Heart left ventricle (tissue), 16 donors: ENCODE measurements around the gene SPATS2L. TPM values are rescaled to one million over a fixed set of nuclear protein-coding genes. Genes with fewer than 3 reads are reported as not detected.

Experiments
- ATAC-seq, 4 donors: fragments of 200-7000 bp; cut with Tn5 transposase; one replicate each; pipeline ENCODE4 v1.9.1; 2020 to 2022; ENCODE audit warnings: moderate library complexity in 4 of 4, mild to moderate bottlenecking in 3 of 4, moderate number of reproducible peaks in 1 of 4
- DNase-seq, 5 donors: peaks; one replicate each; pipeline ENCODE4 v3.0.0-alpha.2; 2020
- H3K27ac ChIP-seq, 12 donors: fragments of 200-600 bp; sonication (generic) in 4 of 12; one replicate each; pipeline versions ENCODE4 v1.5.0 to v1.8.0; 2016 to 2022; ENCODE audit warnings: mild to moderate bottlenecking in 2 of 12
- H3K27me3 ChIP-seq, 9 donors: fragments of 200-600 bp; sonication (generic) in 2 of 9; one replicate each; pipeline versions ENCODE4 v1.5.1 to v1.8.0; 2016 to 2022; ENCODE audit warnings: mild to moderate bottlenecking in 3 of 9
- H3K36me3 ChIP-seq, 9 donors: fragments of 200-600 bp; sonication (generic) in 2 of 9; one replicate each; pipeline versions ENCODE4 v1.5.0 to v1.8.0; 2018 to 2022; ENCODE audit warnings: mild to moderate bottlenecking in 2 of 9
- H3K4me1 ChIP-seq, 12 donors: fragments of 200-600 bp; sonication (generic) in 4 of 12; one replicate each; pipeline versions ENCODE4 v1.5.0 to v1.8.0; 2016 to 2022; ENCODE audit warnings: mild to moderate bottlenecking in 3 of 12
- H3K4me3 ChIP-seq, 12 donors: fragments of 200-600 bp; sonication (generic) in 4 of 12; one replicate each; pipeline versions ENCODE4 v1.5.0 to v1.8.0; 2017 to 2022; ENCODE audit warnings: mild to moderate bottlenecking in 9 of 12, moderate library complexity in 4 of 12
- H3K9me3 ChIP-seq, 12 donors: fragments of 200-600 bp; sonication (generic) in 4 of 12; one replicate each; pipeline versions ENCODE4 v1.5.0 to v1.8.0; 2016 to 2022; ENCODE audit warnings: mild to moderate bottlenecking in 1 of 12
- CTCF ChIP-seq, 12 donors: fragments of 200-600 bp; sonication (generic) in 4 of 12; IDR thresholded peaks; one replicate each; pipeline versions ENCODE4 v1.5.0 to v1.8.0; 2018 to 2022; ENCODE audit warnings: antibody characterized with exemption in 12 of 12, mild to moderate bottlenecking in 5 of 12
- POLR2A ChIP-seq, 2 donors: fragments of 450-650 bp; IDR thresholded peaks; one replicate each; pipeline ENCODE4 v1.6.1; 2017; ENCODE audit warnings: antibody characterized with exemption in 2 of 2, mild to moderate bottlenecking in 2 of 2, moderate library complexity in 2 of 2
- WGBS, 4 donors: extraction: QIAGEN DNeasy Blood & Tissue Kit in 2 of 4; methylation state at CpG; one replicate each; pipeline versions ENCODE4 v1.1.5 to v1.1.7; 2013 to 2018; 5-methylcytosine and 5-hydroxymethylcytosine counted together
- intact Hi-C, 10 donors: fragments of 100-400 bp; cut with DNase I; formaldehyde crosslinking; loops; one replicate each; pipeline versions ENCODE4 v1.11.1 to v1.14.2; 2022
- polyA plus RNA-seq, 2 donors: library from polyadenylated mRNA; stranded (reverse); fragments of 200-250 nt; gene quantifications; one replicate each; pipeline ENCODE4 v1.2.3, GENCODE V29; 2013
- total RNA-seq, 9 donors: library from RNA; depleted of rRNA in 2 of 9; stranded (reverse); fragments of >200 nt in 2 of 9; fragmentation: NEBNext Ultra II Directional in 3 of 9; extraction: Animal tissue kit (Norgen Biotek cat#: 25700) in 3 of 9; gene quantifications; one replicate each; pipeline versions ENCODE4 v1.1.0 to v1.2.4, GENCODE V29; 2016 to 2023
- donor health status: ischemic (EF 13 %, LVEDD 7.1; RV severe dilation, severe dysfunction).
- donor health status: healthy with polysubstance abuse.
- donor health status: DM: no; HTN: yes; CAD: no.
- donor health status: DM: no; HTN: no; CAD: no.
- donor health status: ischemic (EF 25% LVEDD 6.9; RV normal size, moderate dysfunction).
- donor health status: ischemic (EF 25% LVEDD 5.7; RV mildly dilated, moderate dysfunction).
- donor health status: healthy.
- donor health status: DM: yes; HTN: yes; CAD: no.
- donor health status: ischemic (EF 35%, LVEDD 5.7; RV mildly dilated, moderate dysfunction).
- donor health status: nonischemic (EF 11% LVEDD 7.7; RV severe dilation, severe dysfunction).
- donor health status: DM: yes; HTN: yes; CAD: no.
- donor health status: PGD.
- donor health status: ischemic (EF 29% LVEDD 5.4; RV normal size, mild dysfunction).
- donor health status: nonischemic (EF 23%, LVEDD 6.1; RV moderate dilation, normal function).

Gene SPATS2L
- total and polyA plus RNA-seq, 11 donors, result 34.9 to 177 (median 102) TPM

- 22 to 30% (median 23%) methylated on average over 7 of the region's 7 CpGs for WGBS, 4 donors
These were observed 219.0 kb downstream of the SPATS2L start for GRCh38 chr2:200525551-200525881.

GRCh38 chr2:200525882-200526651, 219.6 kb downstream of the SPATS2L start, which contains the start of gene SGO2:
Gene SGO2, plus strand, starts transcription at chr2:200526207. Its CDS starts 6,769 bp downstream, at chr2:200532976.
- 0% methylated on average over 39 to 56 of the region's 56 CpGs for WGBS, 4 donors
- peak within 1 kb of the TSS in 8 of 12 donors; percentile 10 to 69 (median 59) for H3K27ac ChIP-seq

More at GRCh38 chr2:200525551-200525881, 219.0 kb downstream of the SPATS2L start:
- DNase-seq (no peak), ATAC-seq (no peak)
- intact Hi-C loops, result no loop called here
- H3K27me3 ChIP-seq, result peaks cover 0 to 8% (median 0%) of the 10 kb centered on the region in 9 donors
- no peaks in the 10 kb centered on the region for H3K36me3 ChIP-seq
- H3K9me3 ChIP-seq, result no peaks in the 10 kb centered on the region
- H3K27ac ChIP-seq, result peak overlapping the region in 8 of 12 donors; percentile 10 to 69 (median 59)
- TF ChIP-seq CTCF (IDR thresholded peaks at IDR 0.05), result no peak
- peaks cover 0 to 13% (median 8%) of the 10 kb centered on the region in 12 donors for H3K4me1 ChIP-seq
- H3K4me3 ChIP-seq, result peak overlapping the region; percentile 50 to 95 (median 74)

GRCh38 chr2:200528228-200528627, 221.7 kb downstream of the SPATS2L start:
- TF ChIP-seq CTCF (IDR thresholded peaks at IDR 0.05), result no peak
- TF ChIP-seq POLR2A (IDR thresholded peaks at IDR 0.05), result no peak
- intact Hi-C loops, result no loop called here
- DNase-seq, result no peak
- Histone ChIP-seq H3K4me3 (no peak overlapping the region), H3K4me1 (peaks cover 0 to 13% (median 8%) of the 10 kb centered on the region in 12 donors), H3K9me3 (no peaks in the 10 kb centered on the region), H3K27me3 (no peaks in the 10 kb centered on the region), H3K27ac (no peak overlapping the region), H3K36me3 (no peaks in the 10 kb centered on the region)
- 64 to 94% (median 92%) methylated on average over 3 of the region's 3 CpGs for WGBS, 4 donors
- ATAC-seq, result no peak

More at GRCh38 chr2:200525882-200526651, 219.6 kb downstream of the SPATS2L start, which contains the start of gene SGO2:
- Histone ChIP-seq H3K27me3 (peaks cover 0 to 4% (median 0%) of the 10 kb centered on the region in 9 donors), H3K36me3 (no peaks in the 10 kb centered on the region), H3K4me3 (peak within 1 kb of the TSS; percentile 50 to 95 (median 74)), H3K9me3 (no peaks in the 10 kb centered on the region), H3K4me1 (peaks cover 0 to 13% (median 8%) of the 10 kb centered on the region in 12 donors)
- TF ChIP-seq POLR2A (IDR thresholded peaks at IDR 0.05) (peak in 1 of 2 donors; percentile 86), CTCF (IDR thresholded peaks at IDR 0.05) (peak in 1 of 12 donors; percentile 9)
- DNase-seq (peak; percentile 94 to 97 (median 96)), ATAC-seq (peak; percentile 100)
- intact Hi-C loops, result no loop called here

Other genes with a start within 250 kb of the SPATS2L start
- gene KCTD18, start 203.4 kb downstream of the SPATS2L start, total RNA-seq, result 10 to 100 TPM in 7 of 9 donors, 1 to 10 TPM in 2; 8.8 to 16.0 (median 11.8) TPM
- 1 to 10 TPM; 3.6 to 9.1 TPM for gene KCTD18, start 203.4 kb downstream of the SPATS2L start, polyA plus RNA-seq
- 1 to 10 TPM in 7 of 9 donors, under 1 TPM in 2; 0.58 to 5.3 (median 2.0) TPM for gene SGO2, start 219.5 kb downstream of the SPATS2L start, total RNA-seq
- gene SGO2, start 219.5 kb downstream of the SPATS2L start, polyA plus RNA-seq, result 1 to 10 TPM in 1 of 2 donors, under 1 TPM in 1; 0.27 to 1.8 TPM